ENCODE data around the gene HECW1. TPM values are rescaled to one million over a fixed set of nuclear protein-coding genes. Genes with fewer than 3 reads are reported as not detected.

The HECW1 gene
- total and polyA plus RNA-seq, 10 of the 15 experiments (the other 5 are each of a cell fraction or from before 2014, with no cell fraction given): under 0.01 to 0.31 (median 0.04) TPM; not detected in 3

DNA sequence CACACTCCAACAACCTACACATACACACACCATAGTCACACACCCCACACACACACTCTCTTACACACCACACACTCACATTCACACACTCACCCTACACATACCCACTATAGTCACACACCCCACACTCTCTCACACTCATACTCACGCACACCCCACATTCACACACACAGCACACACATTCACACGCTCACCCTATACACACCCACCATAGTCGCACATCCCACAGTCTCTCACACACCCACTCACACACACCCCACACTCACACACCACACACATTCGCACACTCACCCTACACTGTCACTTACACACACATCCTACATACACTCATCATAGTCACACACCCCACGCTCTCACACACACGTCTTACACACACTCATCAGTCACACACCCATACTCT, 85.6 kb downstream of the HECW1 start:
- ChIA-PET SMC1A (ENCODE audit: uncharacterized antibody, unreplicated experiment) (no interaction called here), CTCF (no interaction called here), POLR2A (no interaction called here), RAD21 (ENCODE audit: unreplicated experiment) (no interaction called here)
- DNase-seq (ENCODE audit: low read depth, low spot score): no peak
- FAIRE-seq: no peak
- no peak overlapping the region for H3K4me3 ChIP-seq
- H3K27me3 ChIP-seq (replicated peaks in 1 of 2; ENCODE audit: control insufficient read depth in 2 of 2, insufficient read depth in 2 of 2, low read length in 1 of 2): no peaks in the 10 kb centered on the region; a peak in 1 of 4 replicates
- intact Hi-C loops (cut with micrococcal nuclease; ENCODE audit: unreplicated experiment) (no loop called here), in situ Hi-C loops (cut with MboI) (no loop called here)
- H3K4me1 ChIP-seq (ENCODE audit: control insufficient read depth, insufficient read depth, low read length): no peaks in the 10 kb centered on the region
- no peak overlapping the region for H3K27ac ChIP-seq (ENCODE audit: control insufficient read depth, insufficient read depth)
- no peaks in the 10 kb centered on the region for H3K9me3 ChIP-seq (replicated peaks; ENCODE audit: control insufficient read depth, insufficient read depth, low read length)
- H3K79me2 ChIP-seq (ENCODE audit: control insufficient read depth, insufficient read depth, low read length): no peaks in the 10 kb centered on the region
- no peak for ATAC-seq
- H3K4me2 ChIP-seq (ENCODE audit: control insufficient read depth, insufficient read depth): no peak overlapping the region
- H4K20me1 ChIP-seq (ENCODE audit: control insufficient read depth, insufficient read depth): no peaks in the 10 kb centered on the region
- WGBS (ENCODE audit: insufficient coverage, insufficient replicate concordance, low lambda C conversion rate, missing lambda C conversion rate): 72% methylated on average over 6 of the region's 6 CpGs
- no peaks in the 10 kb centered on the region for H3K36me3 ChIP-seq (ENCODE audit: control insufficient read depth in 2 of 2, insufficient read depth in 2 of 2, low read length in 1 of 2)
- no peak overlapping the region for H2AFZ ChIP-seq (ENCODE audit: control insufficient read depth, low read depth, low read length)
- H3K9ac ChIP-seq (ENCODE audit: control insufficient read depth, insufficient read depth, low read length): no peak overlapping the region
- no peak for TF ChIP-seq JUND (IDR thresholded peaks at IDR 0.05; ENCODE audit: low read depth, low read length)
- TF ChIP-seq, protein P1, sequence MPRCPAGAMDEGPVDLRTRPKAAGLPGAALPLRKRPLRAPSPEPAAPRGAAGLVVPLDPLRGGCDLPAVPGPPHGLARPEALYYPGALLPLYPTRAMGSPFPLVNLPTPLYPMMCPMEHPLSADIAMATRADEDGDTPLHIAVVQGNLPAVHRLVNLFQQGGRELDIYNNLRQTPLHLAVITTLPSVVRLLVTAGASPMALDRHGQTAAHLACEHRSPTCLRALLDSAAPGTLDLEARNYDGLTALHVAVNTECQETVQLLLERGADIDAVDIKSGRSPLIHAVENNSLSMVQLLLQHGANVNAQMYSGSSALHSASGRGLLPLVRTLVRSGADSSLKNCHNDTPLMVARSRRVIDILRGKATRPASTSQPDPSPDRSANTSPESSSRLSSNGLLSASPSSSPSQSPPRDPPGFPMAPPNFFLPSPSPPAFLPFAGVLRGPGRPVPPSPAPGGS (IDR thresholded peaks at IDR 0.05; ENCODE audit: borderline replicate concordance, insufficient read depth, low read depth, low read length, poor library complexity, severe bottlenecking): peak; percentile 84
- no peak for TF ChIP-seq STAT3 (IDR thresholded peaks at IDR 0.05; ENCODE audit: low read depth, low read length)
- no TSS peak for BruUV-seq (replicated peaks)

DNA sequence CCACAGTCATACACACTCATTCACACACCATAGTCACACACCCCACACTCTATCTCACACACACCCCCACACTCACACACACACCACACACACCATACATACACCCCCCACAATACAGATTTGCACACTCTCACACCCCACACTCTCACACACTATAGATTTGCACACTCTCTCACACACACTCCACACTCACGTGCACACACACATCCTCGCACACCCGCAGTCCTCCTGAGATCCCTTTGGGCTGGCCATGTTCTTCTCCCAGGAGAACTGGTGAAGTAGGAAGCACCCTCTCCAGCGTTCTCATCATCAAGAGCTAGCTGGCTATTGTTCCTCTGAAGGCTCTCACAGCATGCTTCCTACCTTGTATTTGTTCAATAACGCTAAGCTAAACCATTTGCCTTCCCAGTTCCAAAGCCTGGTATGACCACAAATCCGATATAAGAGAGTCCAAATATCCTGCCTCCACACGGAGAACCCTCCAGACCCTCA, 86.2 kb downstream of the HECW1 start:
- SMC1A ChIA-PET (ENCODE audit: uncharacterized antibody, unreplicated experiment): no interaction called here
- no peak overlapping the region for H3K4me2 ChIP-seq (ENCODE audit: control insufficient read depth, insufficient read depth)
- in situ Hi-C loops (cut with MboI): no loop called here

More for the DNA sequence above, 86.2 kb downstream of the HECW1 start:
- ChIA-PET CTCF (interaction anchor here (0.8 kb wide), 1 partner anchor 14 kb away, joined by 3 read pairs; no protein-coding TSS in a partner anchor), POLR2A (no interaction called here), RAD21 (ENCODE audit: unreplicated experiment) (no interaction called here)
- Histone ChIP-seq H2AFZ (ENCODE audit: control insufficient read depth, low read depth, low read length) (no peak overlapping the region), H3K9me3 (replicated peaks; ENCODE audit: control insufficient read depth, insufficient read depth, low read length) (no peaks in the 10 kb centered on the region), H3K36me3 (ENCODE audit: control insufficient read depth in 2 of 2, insufficient read depth in 2 of 2, low read length in 1 of 2) (no peaks in the 10 kb centered on the region), H3K9ac (ENCODE audit: control insufficient read depth, insufficient read depth, low read length) (no peak overlapping the region), H3K4me1 (ENCODE audit: control insufficient read depth, insufficient read depth, low read length) (no peaks in the 10 kb centered on the region), H3K79me2 (ENCODE audit: control insufficient read depth, insufficient read depth, low read length) (no peaks in the 10 kb centered on the region), H3K27ac (ENCODE audit: control insufficient read depth, insufficient read depth) (no peak overlapping the region), H3K27me3 (replicated peaks in 1 of 2; ENCODE audit: control insufficient read depth in 2 of 2, insufficient read depth in 2 of 2, low read length in 1 of 2) (no peaks in the 10 kb centered on the region; a peak in 1 of 4 replicates), H4K20me1 (ENCODE audit: control insufficient read depth, insufficient read depth) (no peaks in the 10 kb centered on the region), H3K4me3 (no peak overlapping the region)
- no peak for ATAC-seq
- TF ChIP-seq CREM (IDR thresholded peaks at IDR 0.05; ENCODE audit: low read depth): no peak
- no peak for TF ChIP-seq NFIC (IDR thresholded peaks at IDR 0.05; ENCODE audit: low read depth, low read length)
- TF ChIP-seq EED (IDR thresholded peaks at IDR 0.05; ENCODE audit: low read depth): no peak
- TF ChIP-seq SMAD5 (IDR thresholded peaks at IDR 0.05; ENCODE audit: low read depth): no peak
- TF ChIP-seq, protein P2, sequence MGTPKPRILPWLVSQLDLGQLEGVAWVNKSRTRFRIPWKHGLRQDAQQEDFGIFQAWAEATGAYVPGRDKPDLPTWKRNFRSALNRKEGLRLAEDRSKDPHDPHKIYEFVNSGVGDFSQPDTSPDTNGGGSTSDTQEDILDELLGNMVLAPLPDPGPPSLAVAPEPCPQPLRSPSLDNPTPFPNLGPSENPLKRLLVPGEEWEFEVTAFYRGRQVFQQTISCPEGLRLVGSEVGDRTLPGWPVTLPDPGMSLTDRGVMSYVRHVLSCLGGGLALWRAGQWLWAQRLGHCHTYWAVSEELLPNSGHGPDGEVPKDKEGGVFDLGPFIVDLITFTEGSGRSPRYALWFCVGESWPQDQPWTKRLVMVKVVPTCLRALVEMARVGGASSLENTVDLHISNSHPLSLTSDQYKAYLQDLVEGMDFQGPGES (IDR thresholded peaks at IDR 0.05): no peak
- TF ChIP-seq ZNF207 (IDR thresholded peaks at IDR 0.05; ENCODE audit: borderline replicate concordance): no peak
- intact Hi-C loops (cut with micrococcal nuclease; ENCODE audit: unreplicated experiment): no loop called here
- no peak for DNase-seq (ENCODE audit: low read depth, low spot score)
- no peak for FAIRE-seq
- WGBS (ENCODE audit: insufficient coverage, insufficient replicate concordance, low lambda C conversion rate, missing lambda C conversion rate): 55% methylated on average over 7 of the region's 7 CpGs
- BruUV-seq (replicated peaks): no TSS peak

Data from GM12878 (cell line).